Pancreas (tissue), 10 donors: ENCODE measurements around the gene FAM241B. TPM values are rescaled to one million over a fixed set of nuclear protein-coding genes. Genes with fewer than 3 reads are reported as not detected.

Experiments used
- ATAC-seq, 4 donors: fragments of 200-7000 bp; cut with Tn5 transposase; one replicate each; pipeline versions ENCODE4 v1.8.0 to v1.9.1; 2020; ENCODE audit warnings: mild to moderate bottlenecking in 4 of 4, moderate library complexity in 4 of 4
- DNase-seq, 6 donors: peaks; one replicate each; pipeline ENCODE4 v3.0.0-alpha.2; 2020
- FAIRE-seq: peaks from 2 replicates; lab custom pipeline; 2012; peaks lifted over from hg19 to GRCh38; lab: Jason Lieb, UNC
- H3K27ac ChIP-seq, 4 donors: fragments of 200-600 bp; sonication (generic); 1 replicate in 3 of 4; 2 replicates in 1 of 4; pipeline versions ENCODE4 v1.5.0 to v1.8.0; 2020
- H3K27me3 ChIP-seq, 4 donors: fragments of 200-600 bp; one replicate each; pipeline ENCODE4 v1.8.0; 2021
- H3K36me3 ChIP-seq, 3 donors: fragments of 200-600 bp; sonication (generic) in 1 of 3; one replicate each; pipeline versions ENCODE4 v1.5.0 to v1.8.0; 2020 to 2021
- H3K4me1 ChIP-seq, 3 donors: fragments of 200-600 bp; one replicate each; pipeline ENCODE4 v1.8.0; 2021
- H3K4me3 ChIP-seq, 4 donors: fragments of 200-600 bp; sonication (generic) in 2 of 4; one replicate each; pipeline versions ENCODE4 v1.5.0 to v1.8.0; 2020 to 2021
- H3K9me3 ChIP-seq, 4 donors: fragments of 200-600 bp; one replicate each; pipeline ENCODE4 v1.8.0; 2021
- intact Hi-C, 3 donors: fragments of 100-400 bp; cut with DNase I; formaldehyde crosslinking; loops; one replicate each; pipeline versions ENCODE4 v1.11.1 to v1.14.2; 2022
- polyA plus RNA-seq, 2 donors: library from polyadenylated mRNA; stranded (reverse); fragments of 200-250 nt; gene quantifications; one replicate each; pipeline ENCODE4 v1.2.3, GENCODE V29; 2013
- total RNA-seq, 6 donors: library from RNA; stranded (reverse); fragmentation: NEBNext Ultra II Directional in 4 of 6; extraction: Animal tissue kit (Norgen Biotek cat#: 25700) in 4 of 6; gene quantifications; one replicate each; pipeline versions ENCODE4 v1.2.1 to v1.2.4, GENCODE V29; 2021 to 2023
- TF ChIP-seq, protein P1 (sequence below), 4 donors: fragments of 200-600 bp; sonication (generic) in 3 of 4; IDR thresholded peaks; one replicate each; pipeline versions ENCODE4 v1.5.0 to v1.8.0; 2021; ENCODE audit warnings: antibody characterized with exemption in 4 of 4
- donor health status: healthy with polysubstance abuse.
- donor health status: DM: no; HTN: no; CAD: no; lungs with moderate emphysema.
- donor health status: DM: no; HTN: no; CAD: no.
- donor health status: control.
- donor health status: control.
- donor health status: Bipolar disorder and iron deficiency.
- donor health status: DM: yes; HTN: yes; CAD: no.
- donor health status: DM: no; HTN: no; CAD: no.
- donor health status: DM: no; HTN: no; CAD: no.
- donor health status: DM: yes; HTN: yes; CAD: no.

The FAM241B gene
- total and polyA plus RNA-seq, 8 donors: 2.7 to 8.4 (median 5.0) TPM

DNA sequence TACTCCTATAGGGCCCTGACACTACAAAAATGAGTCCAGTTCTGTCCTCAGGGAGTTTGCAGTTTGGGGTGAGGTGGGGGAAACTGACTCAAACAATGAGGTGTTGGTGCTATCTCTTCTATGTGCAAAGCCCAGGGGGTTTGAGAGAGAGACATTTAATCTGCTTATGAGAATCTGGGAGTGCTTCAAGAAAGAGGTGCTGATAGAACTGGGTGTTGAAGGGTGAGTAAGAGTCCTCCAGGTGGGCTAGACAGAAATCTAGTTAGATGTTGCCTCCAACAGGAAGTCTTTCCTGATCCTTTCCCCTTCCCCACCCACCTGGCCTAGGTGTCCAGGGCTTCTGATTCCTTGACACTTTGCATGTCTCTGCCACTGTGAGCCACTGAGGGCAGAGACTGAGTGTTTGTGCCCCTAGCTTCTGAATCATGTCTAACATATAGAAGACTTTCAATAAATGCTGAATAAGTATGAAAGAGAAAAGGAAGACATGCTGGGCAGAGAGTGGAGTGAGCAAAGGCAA lies 53.0 kb downstream of the FAM241B start:
- intact Hi-C loops: no loop called here
- FAIRE-seq: no peak
- ATAC-seq: no peak
- H3K4me3 ChIP-seq: no peak overlapping the region
- H3K27me3 ChIP-seq: no peaks in the 10 kb centered on the region
- H3K36me3 ChIP-seq: no peaks in the 10 kb centered on the region
- H3K9me3 ChIP-seq: no peaks in the 10 kb centered on the region
- no peak overlapping the region for H3K27ac ChIP-seq
- peaks cover 17 to 37% (median 34%) of the 10 kb centered on the region in 3 donors for H3K4me1 ChIP-seq
- no peak for DNase-seq
- TF ChIP-seq, protein P1, sequence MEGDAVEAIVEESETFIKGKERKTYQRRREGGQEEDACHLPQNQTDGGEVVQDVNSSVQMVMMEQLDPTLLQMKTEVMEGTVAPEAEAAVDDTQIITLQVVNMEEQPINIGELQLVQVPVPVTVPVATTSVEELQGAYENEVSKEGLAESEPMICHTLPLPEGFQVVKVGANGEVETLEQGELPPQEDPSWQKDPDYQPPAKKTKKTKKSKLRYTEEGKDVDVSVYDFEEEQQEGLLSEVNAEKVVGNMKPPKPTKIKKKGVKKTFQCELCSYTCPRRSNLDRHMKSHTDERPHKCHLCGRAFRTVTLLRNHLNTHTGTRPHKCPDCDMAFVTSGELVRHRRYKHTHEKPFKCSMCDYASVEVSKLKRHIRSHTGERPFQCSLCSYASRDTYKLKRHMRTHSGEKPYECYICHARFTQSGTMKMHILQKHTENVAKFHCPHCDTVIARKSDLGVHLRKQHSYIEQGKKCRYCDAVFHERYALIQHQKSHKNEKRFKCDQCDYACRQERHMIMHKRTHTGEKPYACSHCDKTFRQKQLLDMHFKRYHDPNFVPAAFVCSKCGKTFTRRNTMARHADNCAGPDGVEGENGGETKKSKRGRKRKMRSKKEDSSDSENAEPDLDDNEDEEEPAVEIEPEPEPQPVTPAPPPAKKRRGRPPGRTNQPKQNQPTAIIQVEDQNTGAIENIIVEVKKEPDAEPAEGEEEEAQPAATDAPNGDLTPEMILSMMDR (IDR thresholded peaks at IDR 0.05): no peak

Other genes starting within 250 kb of the FAM241B start
- gene TACR2, start 213.3 kb upstream of the FAM241B start, total RNA-seq: under 1 TPM in 4 of 6 donors, not detected in 2; 0.12 to 0.28 (median 0.18) TPM
- gene TACR2, start 213.3 kb upstream of the FAM241B start, polyA plus RNA-seq: under 1 TPM; 0.14 to 0.15 TPM
- gene TSPAN15, start 178.8 kb upstream of the FAM241B start, total RNA-seq: 10 to 100 TPM; 10.9 to 49.2 (median 13.5) TPM
- 10 to 100 TPM; 20.2 to 28.6 TPM for gene TSPAN15, start 178.8 kb upstream of the FAM241B start, polyA plus RNA-seq
- gene NEUROG3, start 56.8 kb upstream of the FAM241B start, total RNA-seq: under 1 TPM in 1 of 6 donors, not detected in 5; 0.20 TPM
- gene NEUROG3, start 56.8 kb upstream of the FAM241B start, polyA plus RNA-seq: not detected
- 1 to 10 TPM in 1 of 6 donors, under 1 TPM in 5; 0.35 to 1.1 (median 0.84) TPM for gene COL13A1, start 171.7 kb downstream of the FAM241B start, total RNA-seq
- 10 to 100 TPM in 1 of 2 donors, 1 to 10 TPM in 1; 2.2 to 11.7 TPM for gene COL13A1, start 171.7 kb downstream of the FAM241B start, polyA plus RNA-seq